CD14-positive monocyte (primary cell): ENCODE results near the gene CDKN2B. TPM values are rescaled to one million over a fixed set of nuclear protein-coding genes. Genes with fewer than 3 reads are reported as not detected.

Source experiments
- DNase-seq, 3 donors: peaks; one replicate each; pipeline ENCODE4 v3.0.0-alpha.2; 2011 to 2022
- H2AFZ ChIP-seq: 2 replicates; pipeline ENCODE4 v1.6.0; 2012; ENCODE audit warnings: mild to moderate bottlenecking, low read depth, low read length, inconsistent platforms; ENCODE audit not compliant: insufficient read depth, poor library complexity, severe bottlenecking
- H3K27ac ChIP-seq, 2 donors: 1 replicate in 1 of 2; 2 replicates in 1 of 2; pipeline ENCODE4 v1.5.1; 2012 to 2013; ENCODE audit warnings: low read length in 2 of 2, control low read depth in 1 of 2, inconsistent platforms in 1 of 2, low read depth in 1 of 2, mild to moderate bottlenecking in 1 of 2
- H3K27me3 ChIP-seq, 2 donors: one replicate each; pipeline versions ENCODE4 v1.6.0 to v1.6.1; 2011 to 2013; ENCODE audit warnings: low read length in 2 of 2; ENCODE audit not compliant: control insufficient read depth in 2 of 2, insufficient read depth in 2 of 2
- H3K36me3 ChIP-seq, 2 donors: replicated peaks in 1 of 2; 1 replicate in 1 of 2; 2 replicates in 1 of 2; pipeline versions ENCODE4 v1.5.1 to v1.6.1; 2012 to 2013; ENCODE audit warnings: low read length in 2 of 2, control low read depth in 1 of 2, inconsistent platforms in 1 of 2, mild to moderate bottlenecking in 1 of 2; ENCODE audit not compliant: insufficient read depth in 2 of 2, control insufficient read depth in 1 of 2
- H3K4me1 ChIP-seq, 2 donors: 1 replicate in 1 of 2; 2 replicates in 1 of 2; pipeline versions ENCODE4 v1.5.1 to v1.6.1; 2012 to 2013; ENCODE audit warnings: low read length in 2 of 2, control low read depth in 1 of 2, inconsistent platforms in 1 of 2, mild to moderate bottlenecking in 1 of 2, moderate library complexity in 1 of 2; ENCODE audit not compliant: insufficient read depth in 2 of 2, control insufficient read depth in 1 of 2
- H3K4me2 ChIP-seq: replicated peaks from 2 replicates; pipeline ENCODE3; 2012; ENCODE audit warnings: low read length, moderate library complexity, mild to moderate bottlenecking; ENCODE audit not compliant: poor library complexity, severe bottlenecking; ENCODE audit errors: extremely low read depth
- H3K4me3 ChIP-seq, 3 experiments: fragments of 200-600 bp in 1 of 3; sonication (generic) in 1 of 3; replicated peaks in 1 of 3; 1 replicate in 2 of 3; 2 replicates in 1 of 3; pipeline ENCODE4 v1.5.1; 2011 to 2013; ENCODE audit warnings: low read length in 3 of 3, mild to moderate bottlenecking in 3 of 3, control low read depth in 2 of 3, low read depth in 2 of 3, inconsistent platforms in 1 of 3, moderate library complexity in 1 of 3
- H3K79me2 ChIP-seq: 2 replicates; pipeline ENCODE4 v1.6.0; 2012; ENCODE audit warnings: mild to moderate bottlenecking, control low read depth, inconsistent platforms, low read length, moderate library complexity; ENCODE audit not compliant: insufficient read depth
- H3K9ac ChIP-seq: 2 replicates; pipeline ENCODE4 v1.6.0; 2017; ENCODE audit warnings: low read length, mild to moderate bottlenecking; ENCODE audit not compliant: insufficient read depth, poor library complexity, severe bottlenecking
- H3K9me3 ChIP-seq, 2 donors: replicated peaks in 1 of 2; 1 replicate in 1 of 2; 2 replicates in 1 of 2; pipeline versions ENCODE4 v1.5.1 to v1.6.1; 2012 to 2013; ENCODE audit warnings: low read length in 2 of 2, control low read depth in 1 of 2; ENCODE audit not compliant: control insufficient read depth in 1 of 2, insufficient read depth in 1 of 2
- H4K20me1 ChIP-seq: 2 replicates; pipeline ENCODE4 v1.6.0; 2012; ENCODE audit warnings: mild to moderate bottlenecking, low read length, control low read depth, moderate library complexity; ENCODE audit not compliant: insufficient read depth
- H3K27ac Mint-ChIP-seq, 7 donors: one replicate each; pipeline ENCODE4 v1.8.0; 2020; ENCODE audit warnings: mild to moderate bottlenecking in 7 of 7, mixed read lengths in 7 of 7, moderate library complexity in 6 of 7, inconsistent platforms in 2 of 7
- H3K27me3 Mint-ChIP-seq, 3 donors: one replicate each; pipeline ENCODE4 v1.8.0; 2021 to 2022; ENCODE audit warnings: low read depth in 3 of 3, mild to moderate bottlenecking in 3 of 3, mixed read lengths in 3 of 3, moderate library complexity in 3 of 3, inconsistent platforms in 1 of 3
- H3K36me3 Mint-ChIP-seq, 2 donors: one replicate each; pipeline ENCODE4 v1.8.0; 2020; ENCODE audit warnings: mixed read lengths in 2 of 2, inconsistent platforms in 1 of 2, mild to moderate bottlenecking in 1 of 2
- H3K4me1 Mint-ChIP-seq: one replicate; pipeline ENCODE4 v1.8.0; 2020; ENCODE audit warnings: mild to moderate bottlenecking, mixed read lengths
- H3K4me3 Mint-ChIP-seq, 2 donors: one replicate each; pipeline ENCODE4 v1.8.0; 2020; ENCODE audit warnings: mild to moderate bottlenecking in 2 of 2, mixed read lengths in 2 of 2, moderate library complexity in 1 of 2
- H3K9me3 Mint-ChIP-seq, 7 donors: one replicate each; pipeline ENCODE4 v1.8.0; 2020 to 2022; ENCODE audit warnings: mixed read lengths in 7 of 7, mild to moderate bottlenecking in 6 of 7, moderate library complexity in 6 of 7, inconsistent platforms in 2 of 7
- WGBS: methylation state at CpG from one replicate; pipeline ENCODE4 v1.1.5; 2013; ENCODE audit warnings: missing lambda C conversion rate; ENCODE audit not compliant: insufficient coverage; 5-methylcytosine and 5-hydroxymethylcytosine counted together
- intact Hi-C, 2 donors: fragments of 100-400 bp; cut with micrococcal nuclease; formaldehyde crosslinking; loops; one replicate each; pipeline versions ENCODE4 v1.15.0 to v1.15.1; 2023
- polyA plus RNA-seq, 3 donors: library from polyadenylated mRNA; depleted of rRNA in 1 of 3; unstranded in 2 of 3; stranded (reverse) in 1 of 3; fragments of 300-500 nt in 2 of 3; fragments of >200 nt in 1 of 3; fragmentation: Illumina TruSeq in 2 of 3; gene quantifications; 1 replicate in 2 of 3; 2 replicates in 1 of 3; pipeline ENCODE4 v1.2.3, GENCODE V29; 2012 to 2021
- TF ChIP-seq, protein P1 (sequence below): fragments of 200-600 bp; IDR thresholded peaks from one replicate; pipeline ENCODE4 v1.8.0; 2022; ENCODE audit warnings: antibody characterized with exemption, mild to moderate bottlenecking

CDKN2B gene
- polyA plus RNA-seq, 3 donors: 1.2 to 6.7 (median 2.7) TPM

DNA sequence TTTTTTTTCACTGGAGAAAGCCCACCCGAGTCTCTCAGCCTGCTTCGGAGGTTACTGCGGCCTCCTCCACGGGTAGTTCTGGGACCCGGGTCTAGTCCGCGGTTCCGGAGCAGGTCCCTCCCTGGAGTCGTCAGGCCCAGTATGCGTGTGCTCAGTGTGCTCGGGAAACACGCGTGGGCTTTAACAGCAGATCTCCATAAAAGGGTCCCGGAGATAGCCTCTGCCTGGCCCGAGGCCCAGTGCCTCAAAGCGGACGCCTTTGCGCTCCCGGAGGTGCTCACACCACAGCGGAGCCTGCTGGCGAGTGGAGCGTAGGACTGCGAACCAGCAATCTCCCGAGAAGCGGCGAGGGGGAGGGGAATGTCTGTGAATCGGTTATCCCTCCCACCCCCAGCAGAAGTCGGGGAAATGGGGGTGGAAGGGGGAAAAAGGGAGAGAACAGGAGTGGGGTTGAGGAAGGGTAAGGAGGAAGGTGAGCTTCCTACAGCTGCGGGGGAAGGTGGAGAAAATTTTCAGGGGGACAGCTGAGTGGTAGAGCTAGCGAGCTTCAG is 43.6 kb downstream of the CDKN2B start:
- Histone ChIP-seq H3K27ac (no peak overlapping the region), H4K20me1 (no peaks in the 10 kb centered on the region), H3K9me3 (peaks cover 16 to 53% of the 10 kb centered on the region in 2 donors), H3K27me3 (peaks cover 80 to 100% of the 10 kb centered on the region in 2 donors), H2AFZ (peak overlapping the region; percentile 78), H3K4me2 (peak overlapping the region; percentile 82), H3K4me3 (peak overlapping the region; percentile 5 to 72 (median 29)), H3K9ac (no peak overlapping the region), H3K4me1 (peaks cover 28 to 33% of the 10 kb centered on the region in 2 donors), H3K79me2 (no peaks in the 10 kb centered on the region), H3K36me3 (no peaks in the 10 kb centered on the region)
- Mint-ChIP-seq H3K4me1 (peaks cover 49% of the 10 kb centered on the region), H3K27me3 (peaks cover 81 to 92% (median 84%) of the 10 kb centered on the region in 3 donors), H3K9me3 (peaks cover 6 to 72% (median 41%) of the 10 kb centered on the region in 7 donors), H3K27ac (peak overlapping the region in 4 of 7 donors; percentile 46 to 82 (median 52)), H3K36me3 (peaks cover 17 to 26% of the 10 kb centered on the region in 2 donors), H3K4me3 (peak overlapping the region; percentile 71 to 90)
- peak in 2 of 3 donors; percentile 40 to 70 for DNase-seq
- TF ChIP-seq, protein P1, sequence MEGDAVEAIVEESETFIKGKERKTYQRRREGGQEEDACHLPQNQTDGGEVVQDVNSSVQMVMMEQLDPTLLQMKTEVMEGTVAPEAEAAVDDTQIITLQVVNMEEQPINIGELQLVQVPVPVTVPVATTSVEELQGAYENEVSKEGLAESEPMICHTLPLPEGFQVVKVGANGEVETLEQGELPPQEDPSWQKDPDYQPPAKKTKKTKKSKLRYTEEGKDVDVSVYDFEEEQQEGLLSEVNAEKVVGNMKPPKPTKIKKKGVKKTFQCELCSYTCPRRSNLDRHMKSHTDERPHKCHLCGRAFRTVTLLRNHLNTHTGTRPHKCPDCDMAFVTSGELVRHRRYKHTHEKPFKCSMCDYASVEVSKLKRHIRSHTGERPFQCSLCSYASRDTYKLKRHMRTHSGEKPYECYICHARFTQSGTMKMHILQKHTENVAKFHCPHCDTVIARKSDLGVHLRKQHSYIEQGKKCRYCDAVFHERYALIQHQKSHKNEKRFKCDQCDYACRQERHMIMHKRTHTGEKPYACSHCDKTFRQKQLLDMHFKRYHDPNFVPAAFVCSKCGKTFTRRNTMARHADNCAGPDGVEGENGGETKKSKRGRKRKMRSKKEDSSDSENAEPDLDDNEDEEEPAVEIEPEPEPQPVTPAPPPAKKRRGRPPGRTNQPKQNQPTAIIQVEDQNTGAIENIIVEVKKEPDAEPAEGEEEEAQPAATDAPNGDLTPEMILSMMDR: peak; percentile 32
- intact Hi-C loops: loop anchor here (5.0 kb wide), 2 partner anchors 42 to 153 kb away; partner anchors contain the start of gene CDKN2B (in 2 of the 2)
- WGBS: 1% methylated on average over 21 of the region's 30 CpGs

DNA sequence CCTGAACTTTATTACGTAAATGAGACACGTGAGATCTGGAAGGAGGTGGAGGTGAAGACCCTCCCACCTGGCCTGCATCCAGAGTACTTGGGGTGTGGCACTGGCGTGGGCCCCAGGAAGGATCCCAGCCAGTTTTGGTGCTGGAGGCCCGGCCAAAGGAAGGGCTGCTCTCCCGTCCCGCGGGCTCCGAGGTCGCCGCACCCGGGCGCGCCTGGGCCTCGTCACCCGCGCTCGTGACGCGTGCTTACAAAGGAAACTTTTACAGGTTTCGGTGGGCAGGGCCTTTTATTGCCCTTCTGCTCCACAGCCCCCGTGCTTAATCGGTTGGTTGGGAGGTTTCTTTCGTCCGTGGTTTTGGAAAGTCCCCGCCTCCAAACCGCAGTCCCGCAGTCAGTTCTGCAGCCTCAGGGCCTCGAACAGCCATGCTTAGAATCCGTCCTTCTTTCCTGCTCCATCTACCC is 44.1 kb downstream of the CDKN2B start:
- Mint-ChIP-seq H3K27ac (peak overlapping the region in 4 of 7 donors; percentile 46 to 82 (median 52)), H3K9me3 (peaks cover 6 to 67% (median 37%) of the 10 kb centered on the region in 7 donors), H3K36me3 (peaks cover 11 to 22% of the 10 kb centered on the region in 2 donors), H3K4me1 (peaks cover 44% of the 10 kb centered on the region), H3K27me3 (peaks cover 78 to 88% (median 83%) of the 10 kb centered on the region in 3 donors), H3K4me3 (peak overlapping the region; percentile 71 to 90)
- peak in 2 of 3 donors; percentile 63 to 91 for DNase-seq
- no peaks in the 10 kb centered on the region for H3K79me2 ChIP-seq
- peak overlapping the region; percentile 78 for H2AFZ ChIP-seq
- H3K4me2 ChIP-seq: peak overlapping the region; percentile 82
- TF ChIP-seq, protein P1: no peak
- H3K9me3 ChIP-seq: peaks cover 11 to 47% of the 10 kb centered on the region in 2 donors
- under 1% methylated on average over 19 of the region's 29 CpGs for WGBS
- intact Hi-C loops: loop anchor here (5.0 kb wide), 2 partner anchors 42 to 153 kb away; partner anchors contain the start of gene CDKN2B (in 2 of the 2)
- H3K4me1 ChIP-seq: peaks cover 28 to 33% of the 10 kb centered on the region in 2 donors
- no peaks in the 10 kb centered on the region for H3K36me3 ChIP-seq
- H4K20me1 ChIP-seq: no peaks in the 10 kb centered on the region
- H3K27ac ChIP-seq: no peak overlapping the region
- H3K9ac ChIP-seq: no peak overlapping the region
- H3K27me3 ChIP-seq: peaks cover 75 to 98% of the 10 kb centered on the region in 2 donors
- peak overlapping the region; percentile 5 to 72 (median 29) for H3K4me3 ChIP-seq
